HEK293T (cell line): ENCODE measurements around the gene UMOD.
"Not testable (repeated sequence)": the region's sequence is repeated elsewhere in the genome, so short reads cannot be mapped to it uniquely, and the experiment has no call there.

Source experiments
- CTCF ChIA-PET: fragments of 350-600 bp; formaldehyde crosslinking; extraction: SDS; loops from one replicate; lab custom pipeline; 2021; ENCODE audit warnings: antibody characterized with exemption, inconsistent platforms; lab: Yijun Ruan, JAX
- POLR2A ChIA-PET: fragments of 350-600 bp; formaldehyde crosslinking; extraction: SDS; loops from one replicate; lab custom pipeline; 2020; ENCODE audit warnings: antibody characterized with exemption, inconsistent platforms; lab: Yijun Ruan, JAX
- DNase-seq: peaks from one replicate; pipeline ENCODE4 v3.0.0; 2012; ENCODE audit warnings: mixed read lengths; ENCODE audit errors: extremely low spot score
- ARNT ChIP-seq: fragments of 450-650 bp; IDR thresholded peaks from 2 replicates; pipeline ENCODE4 v1.6.1; 2017; ENCODE audit warnings: mild to moderate bottlenecking
- BHLHE40 ChIP-seq: fragments of 450-650 bp; IDR thresholded peaks from 2 replicates; pipeline ENCODE4 v1.6.1; 2016; ENCODE audit warnings: mild to moderate bottlenecking, moderate library complexity, borderline replicate concordance
- CTBP1 ChIP-seq: fragments of 450-650 bp; IDR thresholded peaks from 2 replicates; pipeline ENCODE4 v1.6.1; 2016; ENCODE audit warnings: borderline replicate concordance
- ELF4 ChIP-seq: fragments of 450-650 bp; IDR thresholded peaks from 2 replicates; pipeline ENCODE4 v1.6.1; 2017; ENCODE audit warnings: antibody characterized with exemption
- FOXA1 ChIP-seq: fragments of 450-650 bp; IDR thresholded peaks from 2 replicates; pipeline ENCODE4 v1.6.1; 2016; ENCODE audit warnings: mild to moderate bottlenecking
- FOXK2 ChIP-seq: fragments of 450-650 bp; IDR thresholded peaks from 2 replicates; pipeline ENCODE4 v1.6.1; 2016; ENCODE audit warnings: mild to moderate bottlenecking
- FOXM1 ChIP-seq: fragments of 450-650 bp; IDR thresholded peaks from 2 replicates; pipeline ENCODE4 v1.6.1; 2017; ENCODE audit warnings: mild to moderate bottlenecking, borderline replicate concordance
- HDGF ChIP-seq: fragments of 450-650 bp; IDR thresholded peaks from 2 replicates; pipeline ENCODE4 v1.6.1; 2017; ENCODE audit warnings: antibody characterized with exemption, borderline replicate concordance
- L3MBTL2 ChIP-seq: fragments of 450-650 bp; conservative IDR thresholded peaks from 2 replicates; pipeline ENCODE4 v1.6.1; 2016; ENCODE audit warnings: mild to moderate bottlenecking
- LEF1 ChIP-seq: fragments of 450-650 bp; IDR thresholded peaks from 2 replicates; pipeline ENCODE4 v1.6.1; 2017; ENCODE audit warnings: mild to moderate bottlenecking, borderline replicate concordance
- NFRKB ChIP-seq: fragments of 450-650 bp; IDR thresholded peaks from 2 replicates; pipeline ENCODE4 v1.6.1; 2016; ENCODE audit warnings: mild to moderate bottlenecking, moderate library complexity
- PKNOX1 ChIP-seq: fragments of 450-650 bp; IDR thresholded peaks from 2 replicates; pipeline ENCODE4 v1.6.1; 2016
- SP1 ChIP-seq: fragments of 450-650 bp; IDR thresholded peaks from 2 replicates; pipeline ENCODE4 v1.6.1; 2017
- SUZ12 ChIP-seq: fragments of 450-650 bp; IDR thresholded peaks from 2 replicates; pipeline ENCODE4 v1.6.1; 2016; ENCODE audit warnings: mild to moderate bottlenecking
- TARDBP ChIP-seq: fragments of 450-650 bp; IDR thresholded peaks from 2 replicates; pipeline ENCODE4 v1.6.1; 2016
- ZNF384 ChIP-seq: fragments of 450-650 bp; IDR thresholded peaks from 2 replicates; pipeline ENCODE4 v1.6.1; 2016

The UMOD gene

GRCh38 chr16:20313741-20314140 is 38.8 kb downstream of the UMOD start:
- POLR2A ChIA-PET = no interaction called here
- no peak for DNase-seq
- no peak for TF ChIP-seq SUZ12
- no peak for TF ChIP-seq FOXK2
- no peak for TF ChIP-seq LEF1
- CTCF ChIA-PET = interaction anchor here (0.6 kb wide), 1 partner anchor 414 kb away, joined by 4 read pairs; no protein-coding TSS in a partner anchor

- POLR2A ChIA-PET, DNase-seq, CTCF ChIA-PET: not testable (repeated sequence)
Measured at GRCh38 chr16:20312536-20313095, 39.9 kb downstream of the UMOD start.

- CTCF ChIA-PET = no interaction called here
- no peak for TF ChIP-seq NFRKB
- no peak for TF ChIP-seq TARDBP
- DNase-seq = no peak
- POLR2A ChIA-PET = no interaction called here
Measured at GRCh38 chr16:20311548-20311947, 41.0 kb downstream of the UMOD start.

- ChIA-PET POLR2A (no interaction called here), CTCF (no interaction called here)
- DNase-seq = no peak
- no peak for TF ChIP-seq SUZ12
- no peak for TF ChIP-seq BHLHE40
- TF ChIP-seq LEF1 = no peak
Measured at GRCh38 chr16:20310421-20311395, 41.8 kb downstream of the UMOD start.

GRCh38 chr16:20309786-20310185 is 42.7 kb downstream of the UMOD start:
- TF ChIP-seq SP1 (no peak), FOXM1 (no peak), L3MBTL2 (no peak), NFRKB (no peak), BHLHE40 (no peak), FOXA1 (no peak)
- POLR2A ChIA-PET = no interaction called here
- DNase-seq = no peak
- CTCF ChIA-PET = interaction anchor here (0.8 kb wide), 1 partner anchor 9 kb away, joined by 3 read pairs; no protein-coding TSS in a partner anchor

GRCh38 chr16:20308801-20309590 is 43.5 kb downstream of the UMOD start:
- TF ChIP-seq FOXA1 (no peak), SUZ12 (no peak), ELF4 (no peak), LEF1 (no peak), ZNF384 (no peak), HDGF (no peak), NFRKB (no peak), TARDBP (no peak), ARNT (no peak), L3MBTL2 (no peak), BHLHE40 (no peak), FOXM1 (no peak), SP1 (no peak), CTBP1 (no peak), FOXK2 (no peak), PKNOX1 (no peak)
- DNase-seq = no peak
- ChIA-PET CTCF (interaction anchor here (0.8 kb wide), 1 partner anchor 9 kb away, joined by 3 read pairs; no protein-coding TSS in a partner anchor), POLR2A (no interaction called here)

GRCh38 chr16:20308266-20308665 is 44.2 kb downstream of the UMOD start:
- no peak for DNase-seq
- POLR2A ChIA-PET = no interaction called here
- CTCF ChIA-PET = no interaction called here
- TF ChIP-seq ARNT (no peak), NFRKB (no peak), FOXK2 (no peak), FOXM1 (no peak), ELF4 (no peak), CTBP1 (no peak), SUZ12 (no peak), L3MBTL2 (no peak), SP1 (no peak), BHLHE40 (no peak), FOXA1 (no peak), HDGF (no peak), TARDBP (no peak), PKNOX1 (no peak)
